T-helper 2 cell treated with Interferon-gamma antibody and Interleukin-4, amounts not matched to agents 5 μg/mL and 100 μg/mL, for 36 hours (primary cell): Measurements from ENCODE around the gene KRTAP4-8.
"Not testable (repeated sequence)": the region's sequence is repeated elsewhere in the genome, so short reads cannot be mapped to it uniquely, and the experiment has no call there.

Source experiments
- DNase-seq: peaks from one replicate; pipeline ENCODE4 v3.0.0; 2021; ENCODE audit warnings: low spot score
- H3K27ac Mint-ChIP-seq: one replicate; pipeline ENCODE4 v1.8.0; 2021; ENCODE audit warnings: mild to moderate bottlenecking, mixed read lengths
- H3K27me3 Mint-ChIP-seq: one replicate; pipeline ENCODE4 v1.8.0; 2021; ENCODE audit warnings: low read depth, mixed read lengths
- H3K36me3 Mint-ChIP-seq: one replicate; pipeline ENCODE4 v1.8.0; 2021; ENCODE audit warnings: low read depth, mixed read lengths
- H3K4me1 Mint-ChIP-seq: one replicate; pipeline ENCODE4 v1.8.0; 2021; ENCODE audit warnings: low read depth, mixed read lengths
- H3K4me3 Mint-ChIP-seq: one replicate; pipeline ENCODE4 v1.8.0; 2022; ENCODE audit warnings: mild to moderate bottlenecking, moderate library complexity, mixed read lengths
- H3K9me3 Mint-ChIP-seq: one replicate; pipeline ENCODE4 v1.8.0; 2021; ENCODE audit warnings: mixed read lengths

KRTAP4-8 gene

DNA sequence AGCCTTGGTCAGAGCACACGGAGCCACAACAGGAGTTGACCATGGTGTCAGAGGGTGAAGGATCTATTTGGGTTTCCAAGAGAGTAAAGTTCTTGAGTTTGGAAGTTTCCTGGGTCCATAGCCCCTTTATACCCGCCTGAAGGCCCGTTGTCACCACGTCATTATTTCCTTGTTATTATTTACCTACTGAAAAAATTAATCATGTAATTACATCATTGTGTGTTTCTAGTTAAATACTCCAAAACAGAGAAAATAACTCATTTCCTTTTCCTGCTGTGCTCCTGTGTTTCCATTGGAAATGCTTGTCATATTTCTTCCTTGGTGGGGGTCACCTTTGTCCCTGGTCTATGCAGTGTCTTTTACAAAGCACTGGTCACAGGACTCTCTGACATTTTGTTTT is at the start of gene KRTAP4-8:
Gene KRTAP4-8 (minus strand): TSS at position 101 of the 400 bp plus-strand sequence. CDS start 58 bp downstream, at position 43.
- Mint-ChIP-seq H3K27ac (no peak within 1 kb of the TSS), H3K36me3 (no peaks in the 10 kb centered on the region), H3K4me3 (no peak within 1 kb of the TSS), H3K4me1 (no peaks in the 10 kb centered on the region), H3K27me3 (peaks cover 5% of the 10 kb centered on the region), H3K9me3 (peaks cover 2% of the 10 kb centered on the region)
- DNase-seq, result no peak

DNA sequence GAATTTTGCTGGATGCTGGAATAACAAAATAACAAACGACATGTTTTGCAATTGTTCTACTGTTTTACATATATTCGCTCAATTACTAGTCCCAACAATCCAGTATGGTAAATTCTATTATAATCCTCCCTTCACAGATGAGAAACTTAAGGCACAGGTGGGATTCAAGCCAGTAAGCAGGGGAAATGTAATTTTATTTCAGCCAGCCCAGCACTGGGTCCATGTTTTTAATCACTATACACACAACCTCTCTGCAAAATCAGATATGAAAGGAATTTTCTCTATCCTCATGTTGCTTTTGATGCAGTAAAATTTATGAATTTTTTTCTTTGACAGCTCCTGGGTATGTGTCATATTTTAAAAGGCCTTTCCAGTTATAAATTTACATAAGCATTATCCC is 47.3 kb upstream of the KRTAP4-8 start:
- H3K4me3 Mint-ChIP-seq, result no peak overlapping the region
- H3K27me3 Mint-ChIP-seq, result peaks cover 4% of the 10 kb centered on the region
- no peaks in the 10 kb centered on the region for H3K4me1 Mint-ChIP-seq
- H3K27ac Mint-ChIP-seq, result no peak overlapping the region
- no peak for DNase-seq
- H3K36me3 Mint-ChIP-seq, result no peaks in the 10 kb centered on the region
- peaks cover 26% of the 10 kb centered on the region for H3K9me3 Mint-ChIP-seq

DNA sequence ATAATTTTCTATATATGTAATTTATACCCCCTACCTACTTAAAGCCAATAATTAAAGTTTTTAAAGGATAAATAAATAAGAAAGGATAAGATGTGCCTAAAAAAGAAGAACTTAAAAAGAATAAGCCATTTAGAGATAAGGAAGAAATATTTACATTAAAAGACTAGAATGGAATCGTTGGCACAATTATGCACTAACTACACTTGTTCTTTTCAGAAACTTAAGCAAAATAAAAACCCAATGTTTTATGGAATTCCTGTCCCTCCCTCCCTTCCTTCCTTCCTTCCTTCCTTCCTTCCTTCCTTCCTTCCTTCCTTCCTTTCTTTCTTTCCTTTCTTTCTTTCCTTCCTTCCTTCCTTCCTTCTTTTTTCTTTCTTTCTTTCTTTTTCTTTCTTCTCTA is 46.9 kb upstream of the KRTAP4-8 start:
- no peaks in the 10 kb centered on the region for H3K4me1 Mint-ChIP-seq
- no peak overlapping the region for H3K27ac Mint-ChIP-seq
- no peak for DNase-seq
- H3K4me3 Mint-ChIP-seq, result no peak overlapping the region
- peaks cover 26% of the 10 kb centered on the region for H3K9me3 Mint-ChIP-seq
- peaks cover 4% of the 10 kb centered on the region for H3K27me3 Mint-ChIP-seq
- no peaks in the 10 kb centered on the region for H3K36me3 Mint-ChIP-seq

- no peaks in the 10 kb centered on the region for H3K36me3 Mint-ChIP-seq
- H3K27ac Mint-ChIP-seq, result no peak overlapping the region
- H3K4me3 Mint-ChIP-seq, result no peak overlapping the region
- H3K4me1 Mint-ChIP-seq, result no peaks in the 10 kb centered on the region
- peaks cover 2% of the 10 kb centered on the region for H3K27me3 Mint-ChIP-seq
- no peak for DNase-seq
- peaks cover 35% of the 10 kb centered on the region for H3K9me3 Mint-ChIP-seq
Measured at GRCh38 chr17:41141361-41141760, 43.4 kb upstream of the KRTAP4-8 start.

- no peak within 1 kb of the TSS for H3K27ac Mint-ChIP-seq
- H3K36me3 Mint-ChIP-seq, result no peaks in the 10 kb centered on the region
- DNase-seq, result no peak
- peaks cover 2% of the 10 kb centered on the region for H3K27me3 Mint-ChIP-seq
- no peaks in the 10 kb centered on the region for H3K4me1 Mint-ChIP-seq
- H3K9me3 Mint-ChIP-seq, result peaks cover 35% of the 10 kb centered on the region
- no peak within 1 kb of the TSS for H3K4me3 Mint-ChIP-seq
Measured at GRCh38 chr17:41140360-41141131, 42.6 kb upstream of the KRTAP4-8 start, which contains the start of gene KRTAP4-6. Gene KRTAP4-6 (minus strand): TSS chr17:41140544. CDS start chr17:41140487, 57 bp downstream.

GRCh38 chr17:41139865-41140264 is 41.9 kb upstream of the KRTAP4-8 start:
- not testable (repeated sequence) for DNase-seq, H3K4me3 Mint-ChIP-seq, H3K4me1 Mint-ChIP-seq, H3K27ac Mint-ChIP-seq, H3K36me3 Mint-ChIP-seq, H3K27me3 Mint-ChIP-seq
- H3K9me3 Mint-ChIP-seq, result peaks cover 35% of the 10 kb centered on the region

DNA sequence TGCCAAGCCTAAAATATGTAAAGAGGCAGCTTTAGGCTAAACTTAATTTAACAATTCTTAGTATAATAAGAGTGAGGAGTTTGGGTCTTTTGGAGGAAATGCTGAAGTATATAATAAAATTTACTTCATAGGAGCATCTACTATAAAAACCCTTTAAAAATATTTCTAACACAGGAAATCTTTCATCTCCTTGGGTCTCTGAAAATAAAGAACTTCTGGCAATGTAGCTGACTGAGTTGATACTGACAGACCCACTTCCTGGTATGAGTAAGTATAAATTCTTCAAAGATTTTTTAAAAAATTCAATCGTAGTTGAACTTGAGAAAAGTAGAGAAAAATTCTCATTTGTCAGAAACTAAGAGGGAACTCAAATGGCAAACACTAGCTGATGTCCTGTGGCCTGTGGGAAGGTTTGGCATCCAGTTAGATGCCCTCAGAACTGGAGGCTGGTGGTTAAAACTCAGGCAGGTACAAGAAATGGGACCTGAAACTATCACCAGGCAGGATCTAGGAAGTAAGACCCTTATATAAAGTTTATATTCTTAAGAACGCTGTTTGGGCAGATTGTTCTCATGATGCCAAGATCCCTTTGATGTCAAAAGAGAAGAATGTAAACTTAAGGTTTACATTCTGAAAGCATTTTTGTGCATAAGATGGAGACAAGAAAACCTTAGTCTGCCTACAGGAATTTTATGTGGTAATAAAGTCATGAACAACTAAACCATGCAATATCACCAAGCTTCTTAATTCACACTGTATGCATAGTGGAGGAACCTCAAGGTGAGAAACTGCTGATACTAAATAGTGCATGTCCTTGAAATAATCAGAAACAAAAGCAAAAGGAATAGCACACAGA is 36.2 kb upstream of the KRTAP4-8 start:
- H3K9me3 Mint-ChIP-seq, result peaks cover 5% of the 10 kb centered on the region
- no peaks in the 10 kb centered on the region for H3K36me3 Mint-ChIP-seq
- H3K27ac Mint-ChIP-seq, result no peak overlapping the region
- no peak overlapping the region for H3K4me3 Mint-ChIP-seq
- DNase-seq, result no peak
- no peaks in the 10 kb centered on the region for H3K27me3 Mint-ChIP-seq
- no peaks in the 10 kb centered on the region for H3K4me1 Mint-ChIP-seq

- Mint-ChIP-seq H3K36me3 (no peaks in the 10 kb centered on the region), H3K27me3 (no peaks in the 10 kb centered on the region), H3K9me3 (no peaks in the 10 kb centered on the region), H3K4me1 (no peaks in the 10 kb centered on the region), H3K27ac (no peak overlapping the region), H3K4me3 (no peak overlapping the region)
- no peak for DNase-seq
Measured at GRCh38 chr17:41131979-41132378, 34.0 kb upstream of the KRTAP4-8 start.

DNA sequence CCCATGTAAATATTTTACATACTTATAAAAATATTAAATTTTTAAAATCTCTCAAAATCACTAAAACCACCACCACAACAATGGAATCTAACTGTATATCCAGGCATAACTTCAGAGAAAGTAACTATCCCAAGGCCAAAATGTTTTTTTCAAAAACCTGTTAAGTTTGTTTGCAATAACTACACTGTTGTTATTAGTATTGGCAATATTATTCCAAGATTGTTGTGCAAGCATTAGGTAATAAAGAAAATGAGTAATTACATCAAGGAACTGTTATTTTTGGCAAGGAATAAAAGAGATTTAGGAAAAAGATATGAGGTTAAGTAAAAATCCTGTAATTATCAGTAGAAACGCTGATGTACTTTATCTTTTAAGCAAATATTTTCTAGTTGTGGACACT is 29.4 kb upstream of the KRTAP4-8 start:
- no peak for DNase-seq
- no peak overlapping the region for H3K4me3 Mint-ChIP-seq
- no peaks in the 10 kb centered on the region for H3K4me1 Mint-ChIP-seq
- H3K9me3 Mint-ChIP-seq, result peaks cover 4% of the 10 kb centered on the region
- H3K27ac Mint-ChIP-seq, result no peak overlapping the region
- no peaks in the 10 kb centered on the region for H3K36me3 Mint-ChIP-seq
- peaks cover 6% of the 10 kb centered on the region for H3K27me3 Mint-ChIP-seq

GRCh38 chr17:41126412-41126811 is 28.5 kb upstream of the KRTAP4-8 start:
- no peaks in the 10 kb centered on the region for H3K4me1 Mint-ChIP-seq
- peaks cover 6% of the 10 kb centered on the region for H3K27me3 Mint-ChIP-seq
- DNase-seq, result no peak
- no peaks in the 10 kb centered on the region for H3K36me3 Mint-ChIP-seq
- peaks cover 4% of the 10 kb centered on the region for H3K9me3 Mint-ChIP-seq
- H3K4me3 Mint-ChIP-seq, result no peak overlapping the region
- no peak overlapping the region for H3K27ac Mint-ChIP-seq

GRCh38 chr17:41125064-41125463 is 27.1 kb upstream of the KRTAP4-8 start:
- Mint-ChIP-seq H3K4me1 (peaks cover 4% of the 10 kb centered on the region), H3K9me3 (peaks cover 8% of the 10 kb centered on the region), H3K4me3 (no peak overlapping the region), H3K27me3 (peaks cover 6% of the 10 kb centered on the region), H3K36me3 (no peaks in the 10 kb centered on the region), H3K27ac (no peak overlapping the region)
- DNase-seq, result no peak

GRCh38 chr17:41123991-41124371 is 26.0 kb upstream of the KRTAP4-8 start, which contains the start of gene KRTAP4-12:
Gene KRTAP4-12 (minus strand): TSS chr17:41124182. CDS start chr17:41124122, 60 bp downstream.
- not testable (repeated sequence) for H3K27ac Mint-ChIP-seq

DNA sequence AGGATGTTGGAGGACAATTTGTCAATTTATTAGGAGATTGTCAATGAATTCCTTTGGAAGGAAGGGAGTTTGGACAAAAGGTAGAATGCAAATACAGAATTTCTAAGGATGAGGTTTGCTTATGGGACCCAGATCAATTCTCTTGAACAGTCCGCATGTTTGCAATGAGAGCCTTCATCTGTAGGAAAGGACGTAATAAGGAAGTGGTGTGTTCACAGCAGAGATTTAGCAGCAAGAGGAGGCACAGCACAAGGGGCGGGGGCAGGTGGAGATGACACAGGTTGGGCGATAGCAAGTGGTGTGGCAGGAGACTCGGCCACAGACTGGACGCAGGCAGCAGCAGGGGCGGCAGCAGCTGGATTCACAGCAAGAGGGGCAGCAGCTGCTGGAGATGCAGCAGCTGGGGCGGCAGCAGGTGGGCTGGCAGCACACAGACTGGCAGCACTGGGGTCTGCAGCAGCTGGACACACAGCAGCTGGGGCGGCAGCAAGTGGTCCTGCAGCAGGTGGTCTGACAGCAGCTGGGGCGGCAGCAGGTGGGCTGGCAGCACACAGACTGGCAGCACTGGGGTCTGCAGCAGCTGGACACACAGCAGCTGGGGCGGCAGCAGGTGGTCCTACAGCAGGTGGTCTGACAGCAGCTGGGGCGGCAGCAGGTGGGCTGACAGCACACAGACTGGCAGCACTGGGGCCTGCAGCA is 25.5 kb upstream of the KRTAP4-8 start:
- not testable (repeated sequence) for DNase-seq, H3K9me3 Mint-ChIP-seq, H3K36me3 Mint-ChIP-seq, H3K27ac Mint-ChIP-seq, H3K4me1 Mint-ChIP-seq, H3K4me3 Mint-ChIP-seq, H3K27me3 Mint-ChIP-seq

More at GRCh38 chr17:41123991-41124371, 26.0 kb upstream of the KRTAP4-8 start, which contains the start of gene KRTAP4-12:
- not testable (repeated sequence) for H3K4me3 Mint-ChIP-seq, H3K9me3 Mint-ChIP-seq, H3K36me3 Mint-ChIP-seq, DNase-seq, H3K4me1 Mint-ChIP-seq, H3K27me3 Mint-ChIP-seq

GRCh38 chr17:41121742-41122141 is 23.8 kb upstream of the KRTAP4-8 start:
- Mint-ChIP-seq H3K4me3 (no peak overlapping the region), H3K27me3 (peaks cover 8% of the 10 kb centered on the region), H3K36me3 (no peaks in the 10 kb centered on the region), H3K27ac (no peak overlapping the region), H3K9me3 (peaks cover 8% of the 10 kb centered on the region), H3K4me1 (peaks cover 7% of the 10 kb centered on the region)
- no peak for DNase-seq
